H1 (cell line): Measurements from ENCODE around the gene KCNE4. TPM values are rescaled to one million over a fixed set of nuclear protein-coding genes. Genes with fewer than 3 reads are reported as not detected.

Source experiments
- CTCF ChIA-PET: fragments of 300-600 bp; sonication (Branson Sonifier 250); formaldehyde crosslinking; loops from one replicate; lab custom pipeline; 2021; ENCODE audit not compliant: partially characterized antibody; lab: Charles Lee
- POLR2A ChIA-PET: fragments of 300-600 bp; sonication (Branson Sonifier 250); formaldehyde crosslinking; loops from one replicate; lab custom pipeline; 2021; ENCODE audit warnings: inconsistent platforms; ENCODE audit not compliant: partially characterized antibody; lab: Charles Lee
- DNase-seq, 2 experiments: peaks; one replicate each; pipeline versions ENCODE4 v3.0.0 to v3.0.0-alpha.2; 2010 to 2022; ENCODE audit warnings: low spot score in 2 of 2, low read depth in 1 of 2, mixed read lengths in 1 of 2
- FAIRE-seq: peaks from 2 replicates; lab custom pipeline; 2011; peaks lifted over from hg19 to GRCh38; lab: Jason Lieb, UNC
- H2AFZ ChIP-seq: 2 replicates; pipeline ENCODE4 v1.8.1; 2012; ENCODE audit warnings: low read length, inconsistent platforms
- H2AK5ac ChIP-seq: 2 replicates; pipeline ENCODE4 v1.6.1; 2013; ENCODE audit warnings: low read depth, low read length
- H2BK120ac ChIP-seq: replicated peaks from 2 replicates; pipeline ENCODE3; 2013; ENCODE audit warnings: low read depth, low read length, inconsistent platforms
- H2BK12ac ChIP-seq: 2 replicates; pipeline ENCODE4 v1.6.1; 2013; ENCODE audit warnings: low read depth, low read length
- H2BK15ac ChIP-seq: 2 replicates; pipeline ENCODE4 v1.6.1; 2013; ENCODE audit warnings: low read length
- H2BK20ac ChIP-seq: 2 replicates; pipeline ENCODE4 v1.6.1; 2013; ENCODE audit warnings: low read length
- H2BK5ac ChIP-seq: 2 replicates; pipeline ENCODE4 v1.6.1; 2013; ENCODE audit warnings: low read depth, low read length
- H3K14ac ChIP-seq: 2 replicates; pipeline ENCODE4 v1.6.1; 2013; ENCODE audit warnings: inconsistent platforms; ENCODE audit not compliant: insufficient read length
- H3K18ac ChIP-seq: 2 replicates; pipeline ENCODE4 v1.6.1; 2013; ENCODE audit warnings: low read length; ENCODE audit errors: extremely low read depth
- H3K23ac ChIP-seq: 2 replicates; pipeline ENCODE4 v1.6.1; 2013; ENCODE audit warnings: inconsistent platforms; ENCODE audit not compliant: insufficient read length
- H3K23me2 ChIP-seq: 2 replicates; pipeline ENCODE4 v1.6.1; 2013; ENCODE audit warnings: low read depth, low read length
- H3K27ac ChIP-seq: 2 replicates; pipeline ENCODE4 v1.6.1; 2011; ENCODE audit warnings: low read depth, low read length, inconsistent platforms
- H3K27me3 ChIP-seq, 4 experiments: replicated peaks in 1 of 4; 1 replicate in 1 of 4; 2 replicates in 3 of 4; pipeline versions ENCODE4 v1.6.1 to v1.8.1; 2011 to 2013; ENCODE audit warnings: low read length in 3 of 4, mild to moderate bottlenecking in 3 of 4, inconsistent platforms in 2 of 4, mixed read lengths in 2 of 4, moderate library complexity in 1 of 4; ENCODE audit not compliant: control insufficient read depth in 3 of 4, insufficient read depth in 3 of 4; ENCODE audit errors: extremely low read depth in 1 of 4
- H3K36me3 ChIP-seq, 4 experiments: 2 replicates each; pipeline versions ENCODE4 v1.6.1 to v1.8.1; 2011 to 2013; ENCODE audit warnings: mild to moderate bottlenecking in 4 of 4, low read length in 3 of 4, moderate library complexity in 2 of 4, control low read depth in 1 of 4, inconsistent platforms in 1 of 4; ENCODE audit not compliant: insufficient read depth in 4 of 4, control insufficient read depth in 2 of 4
- H3K4ac ChIP-seq: replicated peaks from 2 replicates; pipeline ENCODE3; 2013; ENCODE audit warnings: low read length, low read depth, mixed read lengths, inconsistent platforms; ENCODE audit not compliant: insufficient read length
- H3K4me1 ChIP-seq, 4 experiments: replicated peaks in 1 of 4; 1 replicate in 1 of 4; 2 replicates in 3 of 4; pipeline versions ENCODE4 v1.6.1 to v1.8.1; 2011 to 2013; ENCODE audit warnings: low read length in 3 of 4, inconsistent platforms in 2 of 4, mixed read lengths in 1 of 4; ENCODE audit not compliant: insufficient read depth in 4 of 4, control insufficient read depth in 3 of 4
- H3K4me2 ChIP-seq, 2 experiments: 2 replicates each; pipeline versions ENCODE4 v1.6.1 to v1.8.1; 2011 to 2013; ENCODE audit warnings: low read depth in 2 of 2, low read length in 2 of 2, control low read depth in 1 of 2, inconsistent platforms in 1 of 2, mild to moderate bottlenecking in 1 of 2; ENCODE audit not compliant: insufficient read depth in 1 of 2
- H3K4me3 ChIP-seq, 4 experiments: fragments of 200-600, 300-600 bp in 1 of 4; sonication (generic), shearing (Covaris generic), sonication (Bioruptor Twin) in 1 of 4; 2 replicates each; pipeline versions ENCODE4 v1.5.1 to v1.8.1; 2011 to 2016; ENCODE audit warnings: low read length in 4 of 4, low read depth in 3 of 4, control low read depth in 2 of 4, inconsistent platforms in 2 of 4, mild to moderate bottlenecking in 2 of 4, mixed read lengths in 1 of 4, moderate library complexity in 1 of 4; ENCODE audit not compliant: insufficient read depth in 2 of 4; ENCODE audit errors: extremely low read depth in 1 of 4
- H3K56ac ChIP-seq: replicated peaks from 2 replicates; pipeline ENCODE3; 2013; ENCODE audit warnings: low read depth, mild to moderate bottlenecking, mixed read lengths, low read length, inconsistent platforms; ENCODE audit not compliant: insufficient read length
- H3K79me1 ChIP-seq: 2 replicates; pipeline ENCODE4 v1.6.1; 2013; ENCODE audit warnings: low read depth, low read length, control low read depth
- H3K79me2 ChIP-seq, 2 experiments: 2 replicates each; pipeline versions ENCODE4 v1.6.1 to v1.8.1; 2012 to 2013; ENCODE audit warnings: low read length in 2 of 2, mild to moderate bottlenecking in 2 of 2, inconsistent platforms in 1 of 2; ENCODE audit not compliant: insufficient read depth in 2 of 2, control insufficient read depth in 1 of 2
- H3K9ac ChIP-seq, 4 experiments: replicated peaks in 1 of 4; 1 replicate in 1 of 4; 2 replicates in 3 of 4; pipeline versions ENCODE4 v1.6.1 to v1.8.1; 2011 to 2013; ENCODE audit warnings: low read depth in 3 of 4, low read length in 3 of 4, control low read depth in 2 of 4, mild to moderate bottlenecking in 2 of 4, moderate library complexity in 2 of 4, inconsistent platforms in 1 of 4; ENCODE audit errors: extremely low read depth in 1 of 4
- H3K9me3 ChIP-seq, 2 experiments: 2 replicates each; pipeline versions ENCODE4 v1.6.1 to v1.8.1; 2012 to 2013; ENCODE audit warnings: mild to moderate bottlenecking in 2 of 2, moderate library complexity in 2 of 2, control low read depth in 1 of 2, inconsistent platforms in 1 of 2, low read depth in 1 of 2, low read length in 1 of 2, mixed read lengths in 1 of 2; ENCODE audit not compliant: insufficient read depth in 2 of 2
- H4K20me1 ChIP-seq, 2 experiments: replicated peaks in 1 of 2; 2 replicates each; pipeline versions ENCODE3 to v1.8.1; 2011 to 2013; ENCODE audit warnings: inconsistent platforms in 2 of 2, low read length in 2 of 2, mild to moderate bottlenecking in 1 of 2; ENCODE audit not compliant: insufficient read depth in 2 of 2, control insufficient read depth in 1 of 2
- H4K5ac ChIP-seq: 2 replicates; pipeline ENCODE4 v1.6.1; 2013; ENCODE audit warnings: low read length, low read depth, mixed read lengths, inconsistent platforms; ENCODE audit not compliant: insufficient read length
- H4K8ac ChIP-seq: 2 replicates; pipeline ENCODE4 v1.8.0; 2013; ENCODE audit warnings: mild to moderate bottlenecking, moderate library complexity, low read length, inconsistent platforms; ENCODE audit not compliant: insufficient read depth; ENCODE audit errors: extremely low read depth
- H4K91ac ChIP-seq: replicated peaks from 2 replicates; pipeline ENCODE3; 2013; ENCODE audit warnings: low read length, mixed read lengths, inconsistent platforms; ENCODE audit not compliant: insufficient read length
- CTCF ChIP-seq, 3 experiments: IDR thresholded peaks; 1 replicate in 2 of 3; 2 replicates in 1 of 3; pipeline versions ENCODE4 v1.5.1 to v1.6.1; 2011; ENCODE audit warnings: low read length in 3 of 3, mild to moderate bottlenecking in 3 of 3, inconsistent platforms in 2 of 3, low read depth in 1 of 3, moderate library complexity in 1 of 3; ENCODE audit not compliant: insufficient read depth in 1 of 3; ENCODE audit errors: control extremely low read depth in 1 of 3
- POLR2A ChIP-seq, 2 experiments: IDR thresholded peaks; 1 replicate in 1 of 2; 2 replicates in 1 of 2; pipeline ENCODE4 v1.6.1; 2011; ENCODE audit warnings: low read depth in 2 of 2, low read length in 2 of 2, mild to moderate bottlenecking in 2 of 2; ENCODE audit errors: control extremely low read depth in 1 of 2
- TAF7 ChIP-seq: optimal IDR thresholded peaks from 2 replicates; pipeline ENCODE3; 2011; ENCODE audit warnings: low read depth, mild to moderate bottlenecking, inconsistent platforms, low read length, moderate library complexity, borderline replicate concordance
- WGBS, 2 experiments: shearing (Covaris generic) in 1 of 2; methylation state at CpG; one replicate each; pipeline versions ENCODE4 v1.1.6 to v1.1.7; 2013 to 2015; ENCODE audit warnings: low lambda C conversion rate in 2 of 2, mixed read lengths in 2 of 2, inconsistent platforms in 1 of 2, low coverage in 1 of 2, missing lambda C conversion rate in 1 of 2; ENCODE audit not compliant: insufficient replicate concordance in 2 of 2, insufficient coverage in 1 of 2, insufficient read length in 1 of 2; ENCODE audit errors: extremely low coverage in 1 of 2, missing lambda C conversion rate in 1 of 2; 5-methylcytosine and 5-hydroxymethylcytosine counted together
- polyA plus RNA-seq, 7 experiments: library from polyadenylated mRNA; depleted of rRNA in 3 of 7; stranded (reverse) in 5 of 7; unstranded in 2 of 7; fragments of >200 nt in 5 of 7; fragments of 200-250 nt in 2 of 7; gene quantifications; 1 replicate in 5 of 7; 2 replicates in 1 of 7; 4 replicates in 1 of 7; pipeline versions ENCODE4 v1.2.1 to v1.2.3, GENCODE V29; 2011 to 2013; ENCODE audit warnings: missing spikeins in 2 of 7, mixed read lengths in 2 of 7
- total RNA-seq: library from RNA; stranded (reverse); fragmentation: NEBNext Ultra II Directional; extraction: Animal tissue kit (Norgen Biotek cat#: 25700); gene quantifications from 2 replicates; pipeline ENCODE4 v1.2.1, GENCODE V29; 2021

Gene KCNE4
- total and polyA plus RNA-seq, 2 of the 8 experiments (the other 6 are each of a cell fraction or from before 2014, with no cell fraction given) = 0.08 to 0.09 TPM

- no peak overlapping the region for H3K56ac ChIP-seq
- 0 out of 4 replicates have a peak, but pooled peaks cover 2 to 4% of the 10 kb centered on the region in 2 experiments for H3K9me3 ChIP-seq
- no peak overlapping the region; the same call in 1 of the 2 replicates for H3K18ac ChIP-seq
- H3K36me3 ChIP-seq = no peaks in the 10 kb centered on the region
- no peak overlapping the region for H2BK120ac ChIP-seq
- H3K4me3 ChIP-seq = no peak overlapping the region
- no peak overlapping the region for H2BK12ac ChIP-seq
- FAIRE-seq (no peak), DNase-seq (no peak)
- ChIA-PET POLR2A (no interaction called here), CTCF (interaction anchor here (0.6 to 1.1 kb wide), 2 partner anchors 10 to 922 kb away, joined by 3 read pairs; no protein-coding TSS in a partner anchor)
- no peaks in the 10 kb centered on the region for H3K27me3 ChIP-seq
- no peak overlapping the region for H3K4me2 ChIP-seq
- H3K23me2 ChIP-seq = no peaks in the 10 kb centered on the region
- no peak overlapping the region for H4K8ac ChIP-seq
- 87% methylated on average over 7 of the region's 7 CpGs; no CpG with 5 or more reads in 1 of the 2 experiments for WGBS, 2 experiments
- no peak overlapping the region for H2BK15ac ChIP-seq
- H3K79me2 ChIP-seq = no peaks in the 10 kb centered on the region
- H3K9ac ChIP-seq = no peak overlapping the region
- peaks cover 0 to 2% (median 0%) of the 10 kb centered on the region in 4 experiments; a peak in 2 of 7 replicates for H3K4me1 ChIP-seq
- no peak overlapping the region for H4K91ac ChIP-seq
- no peaks in the 10 kb centered on the region for H3K79me1 ChIP-seq
- no peak overlapping the region for H3K4ac ChIP-seq
- H2AK5ac ChIP-seq = no peak overlapping the region
- no peak overlapping the region for H3K27ac ChIP-seq
- no peak overlapping the region for H3K23ac ChIP-seq
- no peaks in the 10 kb centered on the region for H4K20me1 ChIP-seq
- H4K5ac ChIP-seq = no peak overlapping the region
- H2BK5ac ChIP-seq = no peak overlapping the region
- H3K14ac ChIP-seq = no peak overlapping the region
- H2BK20ac ChIP-seq = no peak overlapping the region; the same call in 1 of the 2 replicates
- no peak overlapping the region for H2AFZ ChIP-seq
- no peak for TF ChIP-seq TAF7
- peak in 1 of 3 experiments; percentile 19; a peak in 2 of 4 replicates for TF ChIP-seq CTCF (IDR thresholded peaks at IDR 0.05; ENCODE audit: control extremely low read depth in 1 of 3, insufficient read depth in 1 of 3, low read depth in 1 of 3, low read length in 3 of 3)
- no peak for TF ChIP-seq POLR2A (IDR thresholded peaks at IDR 0.05; ENCODE audit: control extremely low read depth in 1 of 2, low read depth in 2 of 2, low read length in 2 of 2)
These were observed 31.8 kb upstream of the KCNE4 start for GRCh38 chr2:223019987-223020717.
